GM04503 (cell line): ENCODE data around the gene FBXW8.

Experiments
- DNase-seq: peaks from one replicate; pipeline ENCODE4 v3.0.0-alpha.2; 2012; ENCODE audit warnings: low read depth

FBXW8 gene, protein sequence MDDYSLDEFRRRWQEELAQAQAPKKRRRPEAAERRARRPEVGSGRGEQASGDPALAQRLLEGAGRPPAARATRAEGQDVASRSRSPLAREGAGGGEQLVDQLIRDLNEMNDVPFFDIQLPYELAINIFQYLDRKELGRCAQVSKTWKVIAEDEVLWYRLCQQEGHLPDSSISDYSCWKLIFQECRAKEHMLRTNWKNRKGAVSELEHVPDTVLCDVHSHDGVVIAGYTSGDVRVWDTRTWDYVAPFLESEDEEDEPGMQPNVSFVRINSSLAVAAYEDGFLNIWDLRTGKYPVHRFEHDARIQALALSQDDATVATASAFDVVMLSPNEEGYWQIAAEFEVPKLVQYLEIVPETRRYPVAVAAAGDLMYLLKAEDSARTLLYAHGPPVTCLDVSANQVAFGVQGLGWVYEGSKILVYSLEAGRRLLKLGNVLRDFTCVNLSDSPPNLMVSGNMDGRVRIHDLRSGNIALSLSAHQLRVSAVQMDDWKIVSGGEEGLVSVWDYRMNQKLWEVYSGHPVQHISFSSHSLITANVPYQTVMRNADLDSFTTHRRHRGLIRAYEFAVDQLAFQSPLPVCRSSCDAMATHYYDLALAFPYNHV

DNA sequence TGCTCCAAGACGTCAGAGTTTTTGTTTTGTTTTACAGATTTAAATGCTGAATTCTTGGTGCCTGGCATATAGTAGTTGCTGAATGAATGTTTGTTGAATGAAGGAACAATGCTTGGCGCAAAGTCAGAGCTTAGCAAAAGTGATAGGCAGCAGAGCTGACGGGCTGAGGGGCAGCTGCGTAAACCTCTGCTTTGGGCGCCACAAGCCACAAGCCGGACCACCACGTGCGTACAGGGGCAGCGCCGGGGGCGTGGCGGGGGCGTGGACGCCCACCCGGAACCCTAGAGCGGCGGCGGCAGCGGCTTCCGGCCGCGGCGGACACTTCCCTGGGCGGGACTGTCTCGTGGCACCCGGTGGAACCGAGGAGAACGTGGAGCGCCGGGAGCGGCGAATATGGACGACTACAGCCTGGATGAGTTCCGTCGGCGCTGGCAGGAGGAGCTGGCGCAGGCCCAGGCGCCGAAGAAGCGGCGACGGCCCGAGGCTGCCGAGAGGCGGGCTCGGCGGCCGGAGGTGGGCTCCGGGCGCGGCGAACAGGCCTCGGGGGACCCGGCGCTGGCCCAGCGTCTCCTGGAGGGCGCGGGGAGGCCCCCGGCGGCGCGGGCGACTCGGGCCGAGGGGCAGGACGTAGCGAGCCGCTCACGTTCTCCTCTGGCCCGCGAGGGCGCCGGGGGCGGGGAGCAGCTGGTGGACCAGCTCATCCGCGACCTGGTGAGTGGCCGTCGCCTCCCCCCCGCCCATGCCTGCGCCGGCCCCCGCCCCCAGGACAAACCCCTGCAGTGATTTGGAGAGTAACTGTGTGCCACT is at the start of gene FBXW8:
Gene FBXW8 (plus strand): TSS at position 306 of the 807 bp plus-strand sequence. CDS start 88 bp downstream, at position 394.
- DNase-seq: no peak

DNA sequence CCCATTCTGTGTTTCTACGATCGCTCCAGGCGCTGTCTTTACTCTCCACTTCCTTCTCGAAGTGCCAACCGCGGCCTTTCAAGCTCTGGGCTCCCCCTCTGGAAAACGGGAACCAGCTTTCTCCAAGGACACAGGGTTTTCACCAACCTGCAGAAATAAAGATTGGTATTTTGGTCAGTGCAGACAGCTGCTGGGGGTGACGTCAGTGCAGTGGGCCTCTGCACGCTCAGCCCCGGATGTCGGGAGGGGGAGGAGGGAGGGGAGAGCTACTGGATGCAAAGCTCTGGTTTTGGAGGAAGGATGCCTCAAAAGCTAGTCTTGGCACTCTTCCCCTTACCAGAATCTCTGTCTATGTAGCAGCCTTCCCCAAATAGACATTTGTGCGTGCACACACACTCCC is 49.4 kb upstream of the FBXW8 start:
- DNase-seq: peak; percentile 34

DNA sequence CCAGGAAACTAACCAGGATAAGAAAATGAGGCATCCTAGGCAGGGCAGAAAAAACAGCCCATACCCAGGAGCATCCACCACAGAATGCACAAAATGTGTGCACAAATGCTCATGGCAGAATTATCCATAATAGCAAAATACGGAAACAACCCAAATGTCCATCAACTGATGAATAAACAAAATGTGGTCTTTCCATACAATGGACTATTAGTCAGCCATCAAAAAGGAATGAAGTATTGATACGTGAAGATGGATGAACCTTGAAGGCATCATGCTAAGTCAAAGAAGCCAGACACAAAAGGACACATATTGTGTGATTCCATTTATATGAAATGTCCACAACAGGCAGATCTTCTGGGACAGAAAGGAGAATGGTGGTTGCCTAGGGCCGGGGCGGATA is 48.6 kb upstream of the FBXW8 start:
- DNase-seq: no peak

DNA sequence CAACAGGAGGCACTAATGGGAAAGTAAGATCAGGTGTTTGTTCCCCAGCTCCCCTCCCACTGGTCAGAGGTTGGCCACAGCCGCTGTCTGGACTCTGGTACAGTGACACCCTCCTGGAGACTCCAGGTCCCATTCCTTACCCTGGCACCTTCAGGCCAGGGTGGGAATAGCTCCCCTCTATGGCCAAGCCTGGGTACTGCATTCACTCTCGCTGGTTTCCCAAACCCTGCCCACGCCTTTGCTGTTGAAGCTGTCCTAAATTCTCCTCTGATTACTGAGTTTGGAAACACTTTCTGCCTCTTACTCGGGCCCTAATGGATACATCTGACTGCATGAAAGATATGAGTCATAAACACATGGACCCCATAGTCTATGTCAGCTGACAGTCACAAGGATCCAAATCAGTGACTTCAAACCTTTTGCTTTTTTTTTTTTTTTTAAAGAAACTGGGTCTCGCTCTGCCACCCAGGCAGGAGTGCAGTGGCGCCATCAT is 47.4 kb upstream of the FBXW8 start:
- no peak for DNase-seq

DNA sequence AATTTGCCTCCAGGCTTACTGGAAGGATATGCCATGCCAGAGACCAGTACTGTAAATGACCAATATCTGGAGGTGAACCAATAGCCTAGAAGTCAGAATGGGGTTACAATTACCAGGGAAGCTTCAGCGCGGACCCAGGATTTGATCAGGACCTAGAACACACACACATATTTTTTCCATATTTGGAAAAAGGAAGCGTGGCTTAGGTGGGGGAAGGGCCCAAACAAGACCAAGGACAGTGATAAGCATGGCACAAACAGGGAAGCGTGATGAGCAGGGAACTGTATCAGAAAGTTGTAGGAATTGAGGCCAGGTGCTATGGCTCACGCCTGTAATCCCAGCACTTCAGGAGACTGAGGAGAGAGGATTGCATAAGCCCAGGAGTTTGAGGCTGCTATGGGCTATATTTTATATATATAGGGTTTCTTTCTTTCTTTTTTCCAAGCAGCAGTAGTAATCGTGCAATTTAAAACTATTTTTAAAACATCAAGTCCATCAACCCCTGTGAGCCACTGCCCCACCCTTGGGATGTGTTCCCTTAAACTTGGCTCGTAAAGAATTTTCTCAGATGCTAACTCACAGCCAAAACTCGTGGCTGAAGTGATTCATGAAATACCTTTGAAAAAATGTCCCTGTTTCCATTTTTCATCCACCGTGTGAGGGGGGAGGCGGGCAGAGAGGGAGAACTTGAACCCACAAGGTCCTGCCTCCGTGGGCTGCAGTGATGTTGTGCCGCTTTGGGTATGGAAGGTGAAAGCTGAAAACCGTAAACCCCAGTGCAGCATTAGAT is 46.2 kb upstream of the FBXW8 start:
- peak; percentile 74 for DNase-seq

DNA sequence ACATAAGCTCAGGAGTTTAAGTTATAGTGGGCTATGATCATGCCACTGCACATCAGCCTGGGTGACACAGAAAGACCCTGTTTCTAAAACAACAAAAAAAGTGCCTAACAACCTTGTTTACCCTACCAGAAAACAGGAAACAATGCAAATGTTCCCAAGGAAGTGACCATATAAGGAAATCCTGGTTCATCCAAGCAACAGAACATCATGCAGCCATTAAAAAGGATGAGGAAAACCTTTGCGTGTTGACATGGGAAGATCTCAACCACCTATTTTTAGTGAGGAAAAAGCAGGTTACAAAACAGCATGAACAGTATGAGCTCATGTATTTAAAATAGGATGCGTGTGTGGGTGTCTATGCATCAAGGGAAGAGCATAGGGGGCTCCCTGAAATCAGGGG is 43.2 kb upstream of the FBXW8 start:
- DNase-seq: no peak

DNA sequence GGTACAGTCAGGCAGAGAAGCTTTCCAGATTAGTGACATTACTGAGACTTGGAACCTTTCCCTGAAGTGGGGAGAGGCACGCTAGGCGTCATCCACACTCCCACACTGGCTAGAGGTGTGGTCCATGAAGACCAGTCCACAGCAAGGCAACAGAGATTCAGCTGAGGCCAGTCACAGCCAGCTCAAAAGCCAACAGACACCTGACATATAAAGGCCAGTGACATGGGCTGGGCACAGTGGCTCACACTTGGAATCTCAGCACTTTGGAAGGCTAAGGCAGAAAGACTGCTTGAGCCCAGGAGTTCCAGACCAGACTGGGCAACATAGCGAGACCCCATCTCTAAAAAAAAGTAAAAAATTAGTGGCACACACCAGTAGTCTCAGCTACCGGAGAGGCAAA is 40.4 kb upstream of the FBXW8 start:
- DNase-seq: no peak

DNA sequence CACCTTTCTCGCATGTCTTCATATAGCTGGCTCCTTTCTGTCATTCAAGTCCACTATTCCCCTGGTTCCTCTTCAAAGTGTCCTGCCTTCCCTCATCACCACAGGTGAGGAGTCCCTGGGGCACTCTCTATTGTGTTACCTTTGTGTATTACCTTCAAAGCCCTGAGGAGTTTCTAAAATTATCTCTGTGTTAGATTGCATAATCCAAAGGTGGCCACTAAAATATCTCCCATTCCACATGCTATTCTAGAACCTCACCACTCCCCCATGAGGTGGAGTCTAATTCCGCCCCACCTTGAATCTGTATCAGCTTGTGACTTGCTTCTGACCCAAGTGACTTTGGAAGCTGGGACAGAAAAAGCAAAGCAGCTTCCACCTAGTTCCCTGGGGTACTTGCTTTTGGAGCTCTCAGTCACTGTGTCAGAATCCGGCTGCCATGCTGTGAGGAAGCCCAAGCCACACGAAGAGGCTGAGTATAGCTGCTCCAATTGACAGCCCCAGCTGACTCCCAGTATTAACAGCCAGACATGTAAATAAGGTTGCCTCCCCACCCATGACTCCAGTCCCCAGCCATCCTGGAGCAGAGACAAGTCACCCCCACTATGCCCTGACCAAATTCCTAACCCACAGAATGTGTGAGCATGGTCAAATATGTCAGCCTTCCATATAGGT is 36.3 kb upstream of the FBXW8 start:
- no peak for DNase-seq

DNA sequence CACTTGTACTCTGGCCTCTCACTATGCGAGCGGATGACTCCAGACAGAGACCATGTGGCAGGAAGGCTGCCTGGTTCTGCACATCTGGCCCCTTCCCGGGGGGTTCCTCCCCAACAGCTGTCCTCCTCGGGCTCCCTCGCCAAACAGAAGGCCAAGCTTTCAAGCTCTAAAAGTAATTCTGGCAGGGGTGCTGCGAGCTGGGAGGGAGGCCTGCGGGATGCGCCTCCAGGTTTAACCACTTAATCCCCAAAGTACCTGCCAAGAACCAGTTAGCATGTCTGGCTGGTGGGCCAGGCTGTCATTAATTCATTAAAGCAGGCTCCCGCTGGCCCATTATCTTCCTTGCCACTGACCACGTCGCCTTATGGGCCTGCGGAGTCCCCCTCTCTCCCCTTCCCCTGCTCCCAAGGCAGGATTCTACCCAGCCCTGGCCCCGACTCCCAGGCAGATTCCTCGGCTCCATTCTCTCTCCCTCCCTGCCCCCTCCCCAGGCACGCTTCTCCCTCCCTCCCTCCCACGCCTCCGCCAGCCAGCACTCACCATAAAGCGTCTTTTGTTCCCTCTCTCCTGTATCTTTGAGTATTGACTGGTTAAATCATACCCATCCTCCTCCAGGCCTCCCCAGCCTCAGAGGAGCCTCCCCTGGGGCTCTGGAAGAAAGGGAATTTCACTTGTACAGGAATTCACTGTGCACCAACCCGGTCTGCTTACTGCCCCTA is 34.4 kb upstream of the FBXW8 start:
- DNase-seq: no peak

DNA sequence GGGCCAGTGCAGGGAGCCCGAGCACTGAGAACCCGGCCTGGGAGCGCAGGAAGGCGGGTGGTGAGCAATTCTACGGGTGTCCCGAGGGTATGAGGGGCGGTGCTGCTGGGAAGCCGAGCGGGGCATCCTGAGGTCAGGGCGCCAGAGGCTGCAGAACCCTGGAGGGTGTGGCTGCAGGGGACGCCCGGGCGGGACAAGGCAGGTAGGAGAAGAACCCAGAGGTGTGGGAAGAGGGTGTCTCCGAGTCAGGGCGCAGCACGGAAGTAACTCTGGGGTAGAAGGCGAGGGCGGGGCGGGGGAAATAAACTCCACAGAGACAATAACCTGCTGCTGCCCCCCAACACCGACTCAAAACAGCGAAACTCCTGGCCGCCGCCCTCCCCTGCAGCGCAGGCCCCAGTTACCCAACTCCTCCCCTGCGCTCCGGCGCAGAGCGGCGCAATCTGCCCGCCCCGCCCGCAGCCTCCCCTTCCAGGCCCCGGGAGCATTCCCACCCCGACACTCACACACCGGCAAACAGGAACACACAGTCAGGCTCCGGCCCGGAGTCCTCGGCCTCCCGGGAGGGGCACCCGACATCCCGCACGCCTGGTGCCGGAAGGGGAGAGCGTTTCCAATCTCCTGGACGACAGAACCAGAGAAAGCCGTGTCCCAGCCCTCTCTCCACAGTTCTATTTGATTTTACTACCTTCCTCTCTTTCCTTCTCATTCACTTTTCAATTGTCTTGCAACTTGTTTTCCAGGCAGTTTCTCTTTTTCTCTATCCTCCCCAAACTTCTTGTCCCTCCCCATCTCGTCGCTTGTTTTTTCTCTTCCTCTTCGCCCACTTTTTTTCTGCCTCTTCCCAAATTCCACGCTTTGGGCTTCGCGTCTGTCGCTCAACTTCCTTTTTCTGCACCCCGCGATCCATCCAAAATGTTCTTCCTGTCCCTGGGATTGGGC is 31.9 kb upstream of the FBXW8 start:
- DNase-seq: no peak

DNA sequence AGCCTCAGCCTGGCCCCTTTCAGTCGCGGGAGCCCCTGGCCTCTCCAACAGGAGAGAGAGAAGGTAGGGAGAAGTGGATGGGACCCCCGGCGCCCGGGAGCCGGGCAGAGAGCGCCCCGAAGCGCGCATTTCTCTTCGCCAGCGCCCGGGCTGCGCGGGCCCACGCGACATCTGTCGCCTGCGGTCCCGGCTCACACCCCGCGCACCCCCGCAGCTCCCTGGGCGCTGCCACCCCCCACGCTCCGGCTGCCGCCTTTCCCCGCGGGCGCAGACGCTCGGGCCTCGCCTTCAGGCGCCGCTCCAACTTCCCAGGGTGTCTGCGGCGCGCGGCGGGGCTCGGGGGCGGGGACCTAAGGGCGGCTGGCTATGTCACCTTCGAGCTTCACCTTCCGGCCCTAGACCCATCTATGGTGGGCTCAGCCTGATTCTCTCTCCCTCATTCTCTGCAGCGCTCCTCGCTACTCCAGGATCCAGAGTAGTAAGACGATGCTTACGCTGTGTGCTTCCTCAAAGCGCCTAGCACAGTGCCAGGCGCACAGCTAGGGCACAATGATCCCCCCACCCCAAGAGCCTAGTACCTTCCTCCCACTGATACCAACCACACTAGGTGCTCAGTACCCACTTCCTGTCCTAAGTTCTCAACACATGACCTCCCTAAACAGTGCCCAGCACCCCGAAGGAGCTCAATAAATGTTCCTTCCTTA is 31.1 kb upstream of the FBXW8 start:
- DNase-seq: no peak

DNA sequence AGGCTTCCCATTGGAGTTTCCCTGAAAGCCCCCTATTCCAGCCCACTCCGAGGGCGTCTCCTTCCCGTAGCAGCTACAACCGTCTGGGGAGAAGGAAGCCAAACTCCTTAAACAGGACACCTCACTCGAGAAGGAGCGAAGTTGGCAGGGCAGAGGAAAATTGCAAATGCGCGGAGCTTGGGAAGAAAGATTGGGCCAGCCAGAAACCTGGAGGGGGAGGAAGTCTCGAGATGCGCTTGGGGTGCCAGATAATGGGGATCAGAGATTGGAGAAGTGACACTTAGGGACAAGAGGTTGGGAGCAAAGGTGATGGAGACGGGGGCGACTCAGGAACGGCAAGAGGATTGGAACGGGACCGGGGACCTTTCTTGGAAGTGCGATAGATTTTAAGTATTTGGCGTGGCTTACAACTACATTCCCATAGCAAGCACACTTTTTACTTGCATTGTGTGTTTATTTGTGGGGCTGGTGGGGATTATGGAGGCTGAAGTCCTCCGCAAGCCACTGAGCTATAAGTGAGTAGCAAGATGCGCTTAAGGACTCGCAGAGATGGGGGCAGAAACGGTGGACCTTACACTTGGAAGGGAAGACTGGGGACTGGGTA is 30.4 kb upstream of the FBXW8 start:
- DNase-seq: no peak

DNA sequence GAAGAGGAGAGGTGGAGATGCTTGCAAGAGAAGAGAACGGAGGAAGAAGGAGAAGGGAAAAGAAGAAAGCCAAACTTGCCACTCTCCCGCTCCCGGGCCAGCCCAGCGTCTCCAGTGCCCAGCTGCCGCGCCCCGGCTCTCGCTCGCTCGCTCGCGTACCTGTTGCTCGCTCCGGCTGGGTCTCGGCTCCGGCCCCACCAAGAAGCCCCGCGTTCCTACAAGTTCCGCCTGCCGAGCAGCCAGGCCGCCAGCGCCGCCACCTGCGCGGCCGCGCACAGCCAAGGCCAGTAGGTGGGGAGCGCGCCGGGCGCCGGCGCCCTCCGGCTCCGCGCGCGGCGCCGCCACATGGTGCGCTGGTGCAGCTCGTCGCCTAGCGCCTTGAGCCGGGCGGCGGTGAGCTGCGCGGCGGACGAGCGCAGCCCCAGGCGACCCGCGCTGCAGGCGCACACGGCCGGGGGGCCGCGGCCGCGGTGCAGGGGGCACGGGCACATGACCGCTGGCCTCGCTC is 29.9 kb upstream of the FBXW8 start:
- no peak for DNase-seq

DNA sequence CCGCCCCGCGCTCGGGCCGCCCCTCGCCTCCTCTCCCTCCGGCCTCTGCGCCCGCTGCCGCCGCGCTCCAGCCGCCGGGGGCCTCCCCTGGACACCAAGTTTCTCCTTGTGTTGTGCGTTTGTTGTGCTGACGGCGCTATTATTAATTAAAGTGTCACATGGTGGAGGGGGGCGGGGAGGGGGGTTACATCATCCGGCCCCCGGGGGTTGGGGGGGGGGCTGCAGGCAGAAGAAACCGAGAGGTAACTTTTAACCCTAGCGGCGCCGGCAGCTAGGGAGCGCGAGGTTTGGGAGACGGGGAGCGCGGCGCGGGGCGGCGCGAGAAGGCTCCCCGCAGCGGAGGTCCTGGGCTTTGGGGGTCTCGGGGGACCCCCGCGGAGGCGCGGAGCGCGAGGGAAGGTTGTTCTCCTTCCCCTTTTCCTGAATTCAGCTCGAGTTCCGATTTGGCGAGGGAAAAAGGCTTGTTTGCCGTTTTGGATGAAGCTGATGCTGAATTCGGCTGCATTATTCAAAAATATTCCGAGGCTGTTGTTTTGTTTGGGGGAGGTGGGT is 29.3 kb upstream of the FBXW8 start, which contains the start of gene HRK:
Gene HRK (minus strand): TSS at position 117 of the 552 bp plus-strand sequence. CDS start 134 bp downstream, outside the sequence.
- no peak for DNase-seq

DNA sequence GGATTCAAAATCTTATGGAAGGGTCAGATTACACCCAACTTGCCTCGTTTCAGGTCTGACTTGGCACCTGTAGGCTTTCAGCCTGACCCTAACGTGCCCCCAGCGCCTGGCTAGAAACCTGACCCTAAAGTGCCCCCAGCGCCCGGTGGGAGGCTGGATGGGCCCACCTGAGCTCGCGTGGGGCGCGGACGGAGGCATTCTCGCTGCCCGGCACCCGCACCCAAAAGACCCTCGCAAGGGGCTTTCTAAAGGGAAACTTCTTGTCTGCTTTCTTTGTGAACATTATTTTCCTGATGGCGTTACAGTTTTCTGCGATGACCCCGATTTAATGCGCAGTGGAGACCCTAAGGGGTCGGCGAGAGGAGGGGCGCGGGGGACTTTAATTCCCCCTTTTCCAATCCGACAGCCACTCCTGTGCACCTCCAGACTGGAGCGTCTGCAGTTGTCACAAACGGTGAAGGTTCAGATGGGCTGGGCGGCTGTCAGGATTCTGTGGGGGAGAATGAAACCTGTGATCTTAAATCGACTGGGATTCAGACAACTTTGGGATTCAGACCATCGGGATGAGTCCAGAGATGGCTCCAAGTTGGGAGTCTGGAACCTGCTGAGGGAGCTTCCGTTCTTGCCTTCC is 28.8 kb upstream of the FBXW8 start:
- DNase-seq: no peak

DNA sequence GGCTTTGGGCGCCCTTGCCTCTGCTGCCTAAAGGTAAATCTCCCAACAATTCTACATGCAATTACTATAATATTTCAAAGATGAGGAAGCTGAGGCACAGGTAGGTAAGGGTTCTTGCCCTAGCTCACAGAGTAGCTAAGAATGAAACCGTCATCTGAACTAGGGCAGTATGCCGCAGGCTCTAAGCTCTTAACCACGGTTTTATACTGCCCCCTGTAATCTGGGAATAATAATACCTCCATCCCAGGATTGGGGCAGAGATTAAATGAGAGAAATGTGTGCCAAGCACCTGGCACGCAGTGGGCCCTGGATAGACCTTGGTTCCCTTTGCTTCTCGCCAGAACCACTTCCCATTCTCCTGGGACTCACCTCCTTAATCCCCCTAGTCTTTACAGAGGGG is 28.0 kb upstream of the FBXW8 start:
- DNase-seq: no peak

DNA sequence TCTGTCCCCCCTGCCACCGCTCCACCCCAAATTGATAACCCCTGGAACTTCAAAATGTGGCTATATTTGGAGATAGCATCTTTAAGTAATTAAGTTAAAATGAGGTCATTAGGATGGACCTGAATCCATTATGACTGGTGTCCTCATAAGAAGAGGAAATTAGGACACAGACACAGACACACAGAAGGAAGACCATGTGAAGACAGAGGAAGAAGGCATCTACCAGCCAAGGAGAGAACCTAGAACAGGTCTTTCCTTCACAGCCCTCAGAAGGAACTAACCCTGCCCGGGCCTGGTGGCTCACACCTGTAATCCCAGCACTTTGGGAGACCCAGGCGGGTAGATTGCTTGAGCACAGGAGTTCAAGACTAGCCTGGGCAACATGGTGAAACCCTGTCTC is 25.9 kb upstream of the FBXW8 start:
- no peak for DNase-seq
